Subcutaneous adipose tissue (tissue), 4 donors: ENCODE results near the gene IGSF3. TPM values are rescaled to one million over a fixed set of nuclear protein-coding genes. Genes with fewer than 3 reads are reported as not detected.

Source experiments
- total RNA-seq, 4 donors: library from RNA; depleted of rRNA; stranded (reverse); fragments of >200 nt; gene quantifications; one replicate each; pipeline ENCODE4 v1.1.0, GENCODE V29; 2016
- TF ChIP-seq, protein P1 (sequence below): fragments of 450-650 bp; IDR thresholded peaks from one replicate; pipeline ENCODE4 v1.5.1; 2016; ENCODE audit warnings: low read depth, mild to moderate bottlenecking, control low read depth, antibody characterized with exemption, moderate library complexity

The IGSF3 gene
- total RNA-seq, 4 donors from 2014 or later = 1.5 to 2.2 (median 1.8) TPM

DNA sequence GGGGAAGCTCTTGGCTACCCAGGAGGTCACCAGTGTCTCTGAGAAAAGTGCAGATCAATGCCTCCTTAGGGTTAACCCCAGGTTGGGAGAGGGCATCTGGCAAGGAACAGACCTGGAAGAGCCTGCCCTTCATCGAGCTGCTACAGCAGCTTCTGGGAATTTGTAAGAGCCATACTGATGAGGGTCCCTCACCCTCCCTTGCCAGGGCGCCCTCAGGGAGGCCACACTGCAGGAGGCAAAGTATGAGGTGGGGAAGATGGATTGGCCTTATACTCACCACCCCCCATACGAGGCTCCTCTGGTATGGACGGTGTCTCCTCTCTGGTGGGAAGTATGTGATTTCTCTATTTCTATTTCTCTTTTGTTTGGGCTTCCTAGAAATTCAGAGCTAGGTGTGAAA lies 13.2 kb downstream of the IGSF3 start:
- TF ChIP-seq, protein P1, sequence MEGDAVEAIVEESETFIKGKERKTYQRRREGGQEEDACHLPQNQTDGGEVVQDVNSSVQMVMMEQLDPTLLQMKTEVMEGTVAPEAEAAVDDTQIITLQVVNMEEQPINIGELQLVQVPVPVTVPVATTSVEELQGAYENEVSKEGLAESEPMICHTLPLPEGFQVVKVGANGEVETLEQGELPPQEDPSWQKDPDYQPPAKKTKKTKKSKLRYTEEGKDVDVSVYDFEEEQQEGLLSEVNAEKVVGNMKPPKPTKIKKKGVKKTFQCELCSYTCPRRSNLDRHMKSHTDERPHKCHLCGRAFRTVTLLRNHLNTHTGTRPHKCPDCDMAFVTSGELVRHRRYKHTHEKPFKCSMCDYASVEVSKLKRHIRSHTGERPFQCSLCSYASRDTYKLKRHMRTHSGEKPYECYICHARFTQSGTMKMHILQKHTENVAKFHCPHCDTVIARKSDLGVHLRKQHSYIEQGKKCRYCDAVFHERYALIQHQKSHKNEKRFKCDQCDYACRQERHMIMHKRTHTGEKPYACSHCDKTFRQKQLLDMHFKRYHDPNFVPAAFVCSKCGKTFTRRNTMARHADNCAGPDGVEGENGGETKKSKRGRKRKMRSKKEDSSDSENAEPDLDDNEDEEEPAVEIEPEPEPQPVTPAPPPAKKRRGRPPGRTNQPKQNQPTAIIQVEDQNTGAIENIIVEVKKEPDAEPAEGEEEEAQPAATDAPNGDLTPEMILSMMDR = no peak

DNA sequence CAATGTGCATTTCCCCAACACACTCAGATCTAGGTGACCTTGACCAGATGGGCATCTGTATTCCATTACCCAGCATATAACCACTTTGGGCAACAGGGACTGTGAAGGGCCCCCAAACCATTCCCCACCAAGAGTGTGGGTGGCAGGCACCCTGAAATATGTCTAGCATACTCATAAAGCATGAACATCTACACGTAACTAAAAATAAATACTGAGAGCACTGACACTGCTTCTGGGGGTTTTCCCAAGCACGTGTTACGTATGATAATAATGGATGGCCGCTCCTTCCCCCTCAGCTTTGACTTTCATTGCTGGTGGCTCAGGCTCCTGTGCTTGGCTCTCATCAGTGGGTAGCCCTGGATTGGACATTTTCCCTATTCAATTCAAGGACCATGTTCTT lies 39.1 kb downstream of the IGSF3 start:
- TF ChIP-seq, protein P1 = no peak

DNA sequence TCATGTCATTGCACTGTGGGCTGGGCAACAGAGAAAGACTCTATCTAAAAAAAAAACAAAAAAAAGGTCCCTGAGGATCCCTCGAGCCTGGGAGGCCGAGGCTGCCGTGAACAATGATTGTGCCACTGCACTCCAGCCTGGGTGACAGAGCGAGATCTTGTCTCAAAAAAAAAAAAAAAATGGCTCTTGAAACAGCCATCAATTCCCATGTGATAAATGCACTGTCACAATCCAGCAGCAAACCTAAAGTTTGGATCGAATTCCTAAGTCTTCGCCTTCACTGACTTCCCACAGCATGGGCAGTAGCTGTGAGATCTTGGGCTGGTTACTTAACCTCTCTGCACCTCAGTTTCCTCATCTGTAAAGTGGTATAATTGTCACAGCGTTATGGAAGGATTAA lies 43.5 kb downstream of the IGSF3 start:
- TF ChIP-seq, protein P1 = no peak

DNA sequence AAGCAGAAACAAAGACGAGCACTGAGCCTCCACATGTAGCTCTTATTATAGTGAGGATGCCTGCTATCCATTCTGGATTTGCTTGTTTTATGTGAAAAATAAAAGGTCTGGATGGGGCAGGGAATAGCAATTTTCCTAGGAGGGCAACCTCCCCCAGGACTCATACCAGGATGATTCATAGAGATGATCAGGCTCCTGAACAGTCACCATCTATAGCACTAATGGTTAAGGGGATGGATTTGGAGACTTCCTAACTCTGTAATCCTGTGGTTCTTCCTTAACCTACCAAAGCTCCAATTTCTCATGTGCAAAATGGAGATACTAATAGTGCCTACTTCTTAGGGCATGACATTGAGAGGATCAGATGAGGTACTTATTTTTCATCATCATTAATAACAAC lies 62.2 kb downstream of the IGSF3 start:
- TF ChIP-seq, protein P1 = no peak

DNA sequence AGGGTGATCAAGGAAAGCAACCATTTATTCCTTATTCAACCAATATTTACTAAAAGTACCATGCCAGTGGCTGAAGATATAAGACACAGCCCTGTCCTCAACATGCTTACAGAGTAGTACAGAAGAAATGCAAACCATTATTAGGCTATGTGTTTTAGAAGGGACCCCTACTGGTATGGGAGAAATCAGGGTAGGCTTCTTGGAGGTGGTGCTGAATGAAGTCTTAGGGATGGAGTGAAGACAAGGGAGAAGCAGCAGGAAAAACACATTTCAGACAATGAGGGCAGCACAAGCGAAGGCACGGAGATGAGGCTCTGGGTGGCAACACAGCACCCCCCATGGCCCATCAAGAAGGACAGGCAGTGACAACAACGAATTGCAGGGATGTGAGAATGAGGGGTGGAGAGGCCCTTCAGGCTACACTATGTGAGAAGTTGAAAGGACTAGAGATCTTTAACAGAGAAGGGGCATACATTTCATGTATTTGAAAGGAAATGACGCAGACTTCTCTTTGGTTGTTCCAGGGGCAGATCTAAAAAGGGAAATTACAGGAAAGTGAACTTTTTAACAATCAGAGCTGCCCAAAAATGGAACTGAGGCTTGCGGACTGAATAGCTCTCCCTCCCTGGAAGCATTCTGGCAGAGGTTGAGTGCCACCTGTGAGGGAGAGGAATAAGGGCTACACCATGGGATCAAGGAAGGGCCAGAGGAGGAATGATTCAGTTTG lies 79.9 kb downstream of the IGSF3 start:
- TF ChIP-seq, protein P1 = no peak

DNA sequence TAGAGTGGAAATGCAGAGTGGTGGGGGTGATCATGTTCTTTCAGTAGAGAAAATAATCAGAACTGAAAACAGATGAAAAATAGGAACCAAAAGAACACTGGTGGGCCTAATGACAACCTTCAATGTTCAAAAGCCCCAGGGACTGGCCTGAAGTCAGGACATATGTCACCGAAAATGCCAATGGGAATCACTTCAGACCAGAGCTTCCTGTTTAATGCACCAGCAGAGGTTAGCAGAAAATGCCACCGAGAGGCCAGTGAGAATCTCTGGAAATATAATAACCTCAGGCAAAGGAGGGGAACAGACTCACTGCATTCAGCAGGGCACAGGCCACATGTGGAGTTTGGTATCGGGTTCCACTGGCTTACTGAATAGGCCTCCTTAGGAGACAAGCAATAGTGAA lies 80.8 kb downstream of the IGSF3 start:
- TF ChIP-seq, protein P1 = no peak

DNA sequence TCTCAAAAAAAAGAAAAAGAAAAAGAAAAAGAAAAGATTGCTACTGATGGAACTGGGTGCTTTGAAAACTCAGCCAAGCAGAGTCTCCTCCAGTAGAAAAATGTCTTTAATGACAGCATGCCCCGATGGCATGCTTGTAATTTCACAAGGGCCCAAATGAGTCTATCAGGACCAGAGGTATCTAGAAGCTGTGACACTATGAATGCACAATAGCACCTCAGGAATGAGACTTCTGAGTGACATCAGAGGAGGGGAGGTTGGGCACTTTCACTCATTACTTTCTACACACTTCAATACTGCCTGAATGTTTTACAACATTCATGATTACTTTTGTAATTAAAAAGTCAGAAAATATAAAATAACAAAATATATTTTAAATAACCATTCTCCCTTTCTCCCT lies 81.6 kb downstream of the IGSF3 start:
- TF ChIP-seq, protein P1 = no peak
